ENCODE results near the gene PHYHIPL.

- TF ChIP-seq CTCF (IDR thresholded peaks at IDR 0.05; ENCODE audit: low read depth, low read length, missing input control) (no peak), TAF1 (conservative IDR thresholded peaks at IDR 0.05) (no peak), REST (IDR thresholded peaks at IDR 0.05) (no peak), JUND (IDR thresholded peaks at IDR 0.05) (no peak)
Observed at GRCh38 chr10:59138052-59138451, 38.4 kb upstream of the PHYHIPL start.
